Lower leg skin (tissue), 4 donors: ENCODE data around the gene ZNF850. TPM values are rescaled to one million over a fixed set of nuclear protein-coding genes. Genes with fewer than 3 reads are reported as not detected.
"Not testable (repeated sequence)": the region's sequence is repeated elsewhere in the genome, so short reads cannot be mapped to it uniquely, and the experiment has no call there.

Experiments used
- DNase-seq, 2 donors: peaks; one replicate each; pipeline ENCODE4 v3.0.0-alpha.2; 2019; ENCODE audit warnings: low spot score in 2 of 2
- H3K4me3 ChIP-seq: fragments of 200-600 bp; sonication (generic); 2 replicates; pipeline ENCODE4 v1.5.1; 2017; ENCODE audit warnings: mild to moderate bottlenecking, low read depth; ENCODE audit not compliant: poor library complexity, severe bottlenecking
- POLR2A ChIP-seq, 2 donors: fragments of 450-650 bp; IDR thresholded peaks; one replicate each; pipeline ENCODE4 v1.6.1; 2016 to 2017; ENCODE audit warnings: antibody characterized with exemption in 2 of 2, mild to moderate bottlenecking in 1 of 2, moderate library complexity in 1 of 2
- WGBS, 2 donors: methylation state at CpG; one replicate each; pipeline ENCODE4 v1.1.5; 2018; 5-methylcytosine and 5-hydroxymethylcytosine counted together
- intact Hi-C: fragments of 100-400 bp; cut with DNase I; formaldehyde crosslinking; loops from one replicate; pipeline ENCODE4 v1.15.0; 2023; ENCODE audit warnings: low total_unique reads
- total RNA-seq, 4 donors: library from RNA; depleted of rRNA; stranded (reverse); fragments of >200 nt; gene quantifications; one replicate each; pipeline ENCODE4 v1.1.0, GENCODE V29; 2016
- TF ChIP-seq, protein P1 (sequence below), 3 donors: fragments of 450-650 bp; IDR thresholded peaks; one replicate each; pipeline ENCODE4 v1.5.1; 2016; ENCODE audit warnings: antibody characterized with exemption in 3 of 3, mild to moderate bottlenecking in 3 of 3, moderate library complexity in 2 of 3

The ZNF850 gene
- total RNA-seq, 4 donors from 2014 or later: 1.0 to 2.2 (median 1.5) TPM

DNA sequence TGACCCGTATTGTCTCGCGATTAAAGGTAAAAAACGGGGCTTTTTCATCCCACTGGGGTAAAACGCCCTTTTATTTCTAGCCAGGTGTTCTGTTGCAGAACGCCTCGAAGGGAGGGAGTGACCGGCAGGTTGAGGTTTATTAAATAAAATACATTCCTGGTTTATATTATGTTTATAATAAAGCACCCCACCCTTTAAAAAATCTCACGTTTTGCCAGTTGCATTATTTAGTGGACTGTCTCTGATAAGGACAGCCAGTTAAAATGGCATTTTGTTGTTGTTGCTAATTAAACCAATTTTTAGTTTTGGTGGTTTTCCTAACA, 25.1 kb upstream of the ZNF850 start:
- WGBS, 2 donors: 0% methylated on average over 9 of the region's 9 CpGs
- intact Hi-C loops: no loop called here
- H3K4me3 ChIP-seq: peak overlapping the region; percentile 48
- TF ChIP-seq, protein P1, sequence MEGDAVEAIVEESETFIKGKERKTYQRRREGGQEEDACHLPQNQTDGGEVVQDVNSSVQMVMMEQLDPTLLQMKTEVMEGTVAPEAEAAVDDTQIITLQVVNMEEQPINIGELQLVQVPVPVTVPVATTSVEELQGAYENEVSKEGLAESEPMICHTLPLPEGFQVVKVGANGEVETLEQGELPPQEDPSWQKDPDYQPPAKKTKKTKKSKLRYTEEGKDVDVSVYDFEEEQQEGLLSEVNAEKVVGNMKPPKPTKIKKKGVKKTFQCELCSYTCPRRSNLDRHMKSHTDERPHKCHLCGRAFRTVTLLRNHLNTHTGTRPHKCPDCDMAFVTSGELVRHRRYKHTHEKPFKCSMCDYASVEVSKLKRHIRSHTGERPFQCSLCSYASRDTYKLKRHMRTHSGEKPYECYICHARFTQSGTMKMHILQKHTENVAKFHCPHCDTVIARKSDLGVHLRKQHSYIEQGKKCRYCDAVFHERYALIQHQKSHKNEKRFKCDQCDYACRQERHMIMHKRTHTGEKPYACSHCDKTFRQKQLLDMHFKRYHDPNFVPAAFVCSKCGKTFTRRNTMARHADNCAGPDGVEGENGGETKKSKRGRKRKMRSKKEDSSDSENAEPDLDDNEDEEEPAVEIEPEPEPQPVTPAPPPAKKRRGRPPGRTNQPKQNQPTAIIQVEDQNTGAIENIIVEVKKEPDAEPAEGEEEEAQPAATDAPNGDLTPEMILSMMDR (IDR thresholded peaks at IDR 0.05): no peak
- no peak for TF ChIP-seq POLR2A (IDR thresholded peaks at IDR 0.05)
- DNase-seq: no peak

DNA sequence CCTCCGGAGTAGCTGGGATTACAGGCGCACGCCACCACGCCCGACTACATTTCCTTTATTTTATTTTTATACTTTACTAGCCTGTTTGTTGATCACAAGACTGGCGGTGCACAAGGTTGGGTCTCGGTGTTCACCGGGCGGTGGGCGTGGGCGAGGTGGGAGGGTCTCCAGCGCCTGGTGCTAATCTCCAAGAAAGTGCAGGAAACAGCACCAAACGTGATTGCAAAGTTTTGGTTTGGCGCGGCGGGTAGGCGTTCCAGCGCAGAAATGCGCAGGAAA, 24.0 kb upstream of the ZNF850 start:
- peak overlapping the region; percentile 36 for H3K4me3 ChIP-seq
- DNase-seq: no peak
- TF ChIP-seq, protein P1 (IDR thresholded peaks at IDR 0.05): no peak
- TF ChIP-seq POLR2A (IDR thresholded peaks at IDR 0.05): no peak
- intact Hi-C loops: no loop called here
- 12 to 16% methylated on average over 19 of the region's 19 CpGs for WGBS, 2 donors

- WGBS, 2 donors: 10 to 13% methylated on average over 26 to 34 of the region's 34 CpGs
- not testable (repeated sequence) for H3K4me3 ChIP-seq, DNase-seq
Measured at GRCh38 chr19:36791420-36792141, 19.0 kb upstream of the ZNF850 start.

GRCh38 chr19:36775768-36776167, 3.2 kb upstream of the ZNF850 start:
- WGBS, 2 donors: 27 to 30% methylated on average over 34 to 37 of the region's 38 CpGs
- no peak overlapping the region for H3K4me3 ChIP-seq
- TF ChIP-seq, protein P1 (IDR thresholded peaks at IDR 0.05): no peak
- no peak for TF ChIP-seq POLR2A (IDR thresholded peaks at IDR 0.05)
- intact Hi-C loops: no loop called here
- peak in 1 of 2 donors; percentile 76 for DNase-seq

More at GRCh38 chr19:36791420-36792141, 19.0 kb upstream of the ZNF850 start:
- intact Hi-C loops: not testable (repeated sequence)

- 4% methylated on average over 15 of the region's 15 CpGs for WGBS, 2 donors
- peak overlapping the region; percentile 72 for H3K4me3 ChIP-seq
- intact Hi-C loops: no loop called here
- DNase-seq: no peak
- TF ChIP-seq POLR2A (IDR thresholded peaks at IDR 0.05): no peak
- TF ChIP-seq, protein P1 (IDR thresholded peaks at IDR 0.05): no peak
Measured at GRCh38 chr19:36773223-36773579, 594 bp upstream of the ZNF850 start.

- peak; percentile 32 to 88 for DNase-seq
- intact Hi-C loops: no loop called here
- TF ChIP-seq, protein P1 (IDR thresholded peaks at IDR 0.05): no peak
- no peak for TF ChIP-seq POLR2A (IDR thresholded peaks at IDR 0.05)
- 2% methylated on average over 29 of the region's 29 CpGs for WGBS, 2 donors
- peak overlapping the region; percentile 72 for H3K4me3 ChIP-seq
Measured at GRCh38 chr19:36771261-36772231, 1.1 kb downstream of the ZNF850 start.
